ENCODE data around the gene TRIOBP. TPM values are rescaled to one million over a fixed set of nuclear protein-coding genes. Genes with fewer than 3 reads are reported as not detected.
"Not testable (repeated sequence)": the region's sequence is repeated elsewhere in the genome, so short reads cannot be mapped to it uniquely, and the experiment has no call there.

TRIOBP gene
- total RNA-seq, 1 donor from 2014 or later = 49.5 TPM

GRCh38 chr22:37654563-37655251, 42.1 kb upstream of the TRIOBP start:
- TF ChIP-seq CTCF (IDR thresholded peaks at IDR 0.05) = no peak
- DNase-seq (ENCODE audit: low spot score) = no peak
- H3K4me1 Mint-ChIP-seq (ENCODE audit: low read depth) = peaks cover 14% of the 10 kb centered on the region
- H3K36me3 Mint-ChIP-seq (ENCODE audit: low read depth) = no peaks in the 10 kb centered on the region
- no peaks in the 10 kb centered on the region for H3K27me3 Mint-ChIP-seq (ENCODE audit: low read depth)
- H3K4me3 Mint-ChIP-seq (ENCODE audit: unreplicated experiment) = no peak overlapping the region
- H3K9me3 Mint-ChIP-seq (ENCODE audit: low read depth) = no peaks in the 10 kb centered on the region
- H3K27ac Mint-ChIP-seq (ENCODE audit: unreplicated experiment) = no peak overlapping the region

GRCh38 chr22:37655252-37655563, 41.6 kb upstream of the TRIOBP start:
- no peak for DNase-seq (ENCODE audit: low spot score)
- peaks cover 19% of the 10 kb centered on the region for H3K4me1 Mint-ChIP-seq (ENCODE audit: low read depth)
- no peak overlapping the region for H3K27ac Mint-ChIP-seq (ENCODE audit: unreplicated experiment)
- no peaks in the 10 kb centered on the region for H3K27me3 Mint-ChIP-seq (ENCODE audit: low read depth)
- TF ChIP-seq CTCF (IDR thresholded peaks at IDR 0.05) = no peak
- no peak overlapping the region for H3K4me3 Mint-ChIP-seq (ENCODE audit: unreplicated experiment)
- no peaks in the 10 kb centered on the region for H3K9me3 Mint-ChIP-seq (ENCODE audit: low read depth)
- no peaks in the 10 kb centered on the region for H3K36me3 Mint-ChIP-seq (ENCODE audit: low read depth)

- not testable (repeated sequence) for H3K27me3 Mint-ChIP-seq (ENCODE audit: low read depth); H3K36me3 Mint-ChIP-seq (ENCODE audit: low read depth); H3K9me3 Mint-ChIP-seq (ENCODE audit: low read depth); H3K4me3 Mint-ChIP-seq (ENCODE audit: unreplicated experiment); H3K27ac Mint-ChIP-seq (ENCODE audit: unreplicated experiment); DNase-seq (ENCODE audit: low spot score)
- H3K4me1 Mint-ChIP-seq (ENCODE audit: low read depth) = peaks cover 33% of the 10 kb centered on the region
Observed at GRCh38 chr22:37656583-37656982, 40.3 kb upstream of the TRIOBP start.

- H3K27ac Mint-ChIP-seq (ENCODE audit: unreplicated experiment) = peak overlapping the region; percentile 96
- no peak for DNase-seq (ENCODE audit: low spot score)
- H3K36me3 Mint-ChIP-seq (ENCODE audit: low read depth) = no peaks in the 10 kb centered on the region
- H3K27me3 Mint-ChIP-seq (ENCODE audit: low read depth) = no peaks in the 10 kb centered on the region
- H3K4me1 Mint-ChIP-seq (ENCODE audit: low read depth) = peaks cover 40% of the 10 kb centered on the region
- peak overlapping the region; percentile 81 for H3K4me3 Mint-ChIP-seq (ENCODE audit: unreplicated experiment)
- TF ChIP-seq CTCF (IDR thresholded peaks at IDR 0.05) = no peak
- no peaks in the 10 kb centered on the region for H3K9me3 Mint-ChIP-seq (ENCODE audit: low read depth)
Observed at GRCh38 chr22:37657590-37658132, 39.2 kb upstream of the TRIOBP start.

GRCh38 chr22:37658133-37659065, 38.4 kb upstream of the TRIOBP start, which contains the start of gene PDXP:
Gene PDXP (plus strand): TSS chr22:37658723. CDS start chr22:37658783, 60 bp downstream.
- no peaks in the 10 kb centered on the region for H3K27me3 Mint-ChIP-seq (ENCODE audit: low read depth)
- peak; percentile 99 for DNase-seq (ENCODE audit: low spot score)
- peak within 1 kb of the TSS; percentile 81 for H3K4me3 Mint-ChIP-seq (ENCODE audit: unreplicated experiment)
- H3K4me1 Mint-ChIP-seq (ENCODE audit: low read depth) = peaks cover 40% of the 10 kb centered on the region
- H3K36me3 Mint-ChIP-seq (ENCODE audit: low read depth) = no peaks in the 10 kb centered on the region
- TF ChIP-seq CTCF (IDR thresholded peaks at IDR 0.05) = no peak
- peak within 1 kb of the TSS; percentile 96 for H3K27ac Mint-ChIP-seq (ENCODE audit: unreplicated experiment)
- no peaks in the 10 kb centered on the region for H3K9me3 Mint-ChIP-seq (ENCODE audit: low read depth)

Data from chondrocyte (in vitro differentiated cells).